SK-N-SH treated with all-trans-retinoic acid at 6 μM for 48 hours (cell line): ENCODE data around the gene UST.

Experiments used
- ATAC-seq: fragments of 200-7000 bp; cut with Tn5 transposase; 3 replicates; pipeline ENCODE4 v1.9.1; 2020; ENCODE audit warnings: mild to moderate bottlenecking, moderate library complexity
- BACH2 ChIP-seq: fragments of 250-450 bp; sonication (Bioruptor Pico); IDR thresholded peaks from 2 replicates; pipeline ENCODE4 v1.9.0; 2021; ENCODE audit warnings: mild to moderate bottlenecking, borderline replicate concordance
- CSDC2 ChIP-seq: fragments of 250-450 bp; sonication (Bioruptor Pico); IDR thresholded peaks from 2 replicates; pipeline ENCODE4 v1.5.0; 2020; ENCODE audit warnings: mild to moderate bottlenecking, moderate library complexity
- CSRNP3 ChIP-seq: fragments of 250-450 bp; sonication (Bioruptor Pico); IDR thresholded peaks from 2 replicates; pipeline ENCODE4 v1.5.1; 2021; ENCODE audit warnings: mild to moderate bottlenecking, moderate library complexity
- ESRRG ChIP-seq: fragments of 250-450 bp; sonication (Bioruptor Pico); IDR thresholded peaks from 2 replicates; pipeline ENCODE4 v1.6.1; 2021; ENCODE audit warnings: mild to moderate bottlenecking
- GLIS3 ChIP-seq: fragments of 250-450 bp; sonication (Bioruptor Pico); IDR thresholded peaks from 2 replicates; pipeline ENCODE4 v1.5.0; 2020; ENCODE audit warnings: mild to moderate bottlenecking, moderate library complexity
- ISL1 ChIP-seq: fragments of 250-450 bp; sonication (Bioruptor Pico); IDR thresholded peaks from 2 replicates; pipeline ENCODE4 v2.1.2; 2022; ENCODE audit warnings: mild to moderate bottlenecking, moderate library complexity
- OSR1 ChIP-seq: fragments of 250-450 bp; sonication (Bioruptor Pico); IDR thresholded peaks from 2 replicates; pipeline ENCODE4 v1.8.0; 2022; ENCODE audit warnings: moderate library complexity, mild to moderate bottlenecking, inconsistent platforms
- PATZ1 ChIP-seq: fragments of 250-450 bp; sonication (Bioruptor Pico); IDR thresholded peaks from 2 replicates; pipeline ENCODE4 v1.8.0; 2020; ENCODE audit warnings: mild to moderate bottlenecking, moderate library complexity, borderline replicate concordance
- PPARA ChIP-seq: fragments of 250-450 bp; sonication (Bioruptor Pico); IDR thresholded peaks from 2 replicates; pipeline ENCODE4 v1.5.0; 2020; ENCODE audit warnings: mild to moderate bottlenecking, borderline replicate concordance
- RARB ChIP-seq: fragments of 250-450 bp; sonication (Bioruptor Pico); IDR thresholded peaks from 2 replicates; pipeline ENCODE4 v1.8.0; 2021; ENCODE audit warnings: mild to moderate bottlenecking, moderate library complexity
- TCF4 ChIP-seq: fragments of 250-450 bp; sonication (Bioruptor Pico); IDR thresholded peaks from 2 replicates; pipeline ENCODE4 v1.8.0; 2021; ENCODE audit warnings: mild to moderate bottlenecking, moderate library complexity, borderline replicate concordance
- TOX ChIP-seq: fragments of 250-450 bp; sonication (Bioruptor Pico); IDR thresholded peaks from 2 replicates; pipeline ENCODE4 v1.8.0; 2021; ENCODE audit warnings: mild to moderate bottlenecking, moderate library complexity, borderline replicate concordance
- TSHZ2 ChIP-seq: fragments of 250-450 bp; sonication (Bioruptor Pico); IDR thresholded peaks from 2 replicates; pipeline ENCODE4 v1.5.0; 2020; ENCODE audit warnings: mild to moderate bottlenecking, moderate library complexity
- ZC3H10 ChIP-seq: fragments of 250-450 bp; sonication (Bioruptor Pico); IDR thresholded peaks from 2 replicates; pipeline ENCODE4 v1.5.1; 2021; ENCODE audit warnings: mild to moderate bottlenecking, moderate library complexity
- ZFP3 ChIP-seq: fragments of 250-450 bp; sonication (Bioruptor Pico); IDR thresholded peaks from 2 replicates; pipeline ENCODE4 v1.5.0; 2020; ENCODE audit warnings: mild to moderate bottlenecking, moderate library complexity
- ZFP30 ChIP-seq: fragments of 450-650 bp; formaldehyde crosslinking; IDR thresholded peaks from 2 replicates; pipeline ENCODE4 v1.5.0; 2022; ENCODE audit warnings: mild to moderate bottlenecking, moderate library complexity
- ZNF565 ChIP-seq: fragments of 450-650 bp; formaldehyde crosslinking; conservative IDR thresholded peaks from 2 replicates; pipeline ENCODE4 v1.5.0; 2020; ENCODE audit warnings: low read depth, mild to moderate bottlenecking, moderate library complexity
- ZNF70 ChIP-seq: fragments of 450-650 bp; formaldehyde crosslinking; IDR thresholded peaks from 2 replicates; pipeline ENCODE4 v1.5.0; 2020; ENCODE audit warnings: mild to moderate bottlenecking, moderate library complexity
- ZNF8 ChIP-seq: fragments of 450-650 bp; formaldehyde crosslinking; IDR thresholded peaks from 2 replicates; pipeline ENCODE4 v1.5.0; 2020; ENCODE audit warnings: mild to moderate bottlenecking, moderate library complexity
- TF ChIP-seq, protein P1 (sequence below): fragments of 250-450 bp; sonication (Bioruptor Pico); IDR thresholded peaks from 2 replicates; pipeline ENCODE4 v1.8.0; 2021; ENCODE audit warnings: low read depth, mild to moderate bottlenecking, moderate library complexity, borderline replicate concordance

Gene UST

GRCh38 chr6:148963738-148964137 lies 216.9 kb downstream of the UST start:
- no peak for ATAC-seq
- no peak for TF ChIP-seq CSRNP3 (CRISPR knock-in tag)
- no peak for TF ChIP-seq GLIS3
- no peak for TF ChIP-seq CSDC2 (CRISPR knock-in tag)
- TF ChIP-seq TOX (CRISPR knock-in tag): no peak
- TF ChIP-seq ZNF70: no peak
- no peak for TF ChIP-seq ISL1
- no peak for TF ChIP-seq ESRRG (CRISPR knock-in tag)
- TF ChIP-seq RARB (CRISPR knock-in tag): no peak
- TF ChIP-seq ZFP3 (CRISPR knock-in tag): no peak
- TF ChIP-seq TSHZ2 (CRISPR knock-in tag): no peak
- no peak for TF ChIP-seq ZC3H10 (CRISPR knock-in tag)
- TF ChIP-seq PPARA (CRISPR knock-in tag): no peak

DNA sequence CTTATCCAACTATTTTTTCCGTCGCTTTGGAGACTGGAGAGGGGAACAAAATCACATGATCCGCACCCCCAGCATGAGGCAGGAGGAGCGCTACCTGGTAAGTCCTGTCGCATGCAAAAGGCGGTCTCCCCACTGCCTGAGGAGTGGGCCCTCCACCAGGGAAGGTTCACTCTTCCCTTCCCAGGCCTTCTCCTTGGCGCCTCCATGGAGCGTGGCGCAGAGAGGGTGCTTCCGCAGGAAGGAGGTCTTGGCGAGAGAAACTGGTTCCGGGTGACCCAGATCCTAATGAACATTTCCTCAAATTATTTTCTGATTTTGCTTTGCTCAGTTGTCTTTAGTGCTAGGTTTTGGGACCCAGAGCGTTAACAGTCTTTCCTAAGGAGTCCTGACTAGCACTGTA lies 217.6 kb downstream of the UST start:
- ATAC-seq: no peak
- TF ChIP-seq GLIS3 (no peak), PATZ1 (CRISPR knock-in tag) (no peak), BACH2 (CRISPR knock-in tag) (no peak), TCF4 (CRISPR knock-in tag) (no peak), ZNF8 (CRISPR knock-in tag) (no peak), ZNF70 (no peak), OSR1 (no peak)

- peak; percentile 21; the same call in 1 of the 3 replicates for ATAC-seq
- TF ChIP-seq ZNF70: no peak
- TF ChIP-seq ISL1: no peak
- no peak for TF ChIP-seq TOX (CRISPR knock-in tag)
- no peak for TF ChIP-seq ZFP30 (CRISPR knock-in tag)
- no peak for TF ChIP-seq CSRNP3 (CRISPR knock-in tag)
- TF ChIP-seq PATZ1 (CRISPR knock-in tag): no peak
- TF ChIP-seq RARB (CRISPR knock-in tag): no peak
- TF ChIP-seq ESRRG (CRISPR knock-in tag): no peak
- TF ChIP-seq TCF4 (CRISPR knock-in tag): no peak
- TF ChIP-seq, protein P1, sequence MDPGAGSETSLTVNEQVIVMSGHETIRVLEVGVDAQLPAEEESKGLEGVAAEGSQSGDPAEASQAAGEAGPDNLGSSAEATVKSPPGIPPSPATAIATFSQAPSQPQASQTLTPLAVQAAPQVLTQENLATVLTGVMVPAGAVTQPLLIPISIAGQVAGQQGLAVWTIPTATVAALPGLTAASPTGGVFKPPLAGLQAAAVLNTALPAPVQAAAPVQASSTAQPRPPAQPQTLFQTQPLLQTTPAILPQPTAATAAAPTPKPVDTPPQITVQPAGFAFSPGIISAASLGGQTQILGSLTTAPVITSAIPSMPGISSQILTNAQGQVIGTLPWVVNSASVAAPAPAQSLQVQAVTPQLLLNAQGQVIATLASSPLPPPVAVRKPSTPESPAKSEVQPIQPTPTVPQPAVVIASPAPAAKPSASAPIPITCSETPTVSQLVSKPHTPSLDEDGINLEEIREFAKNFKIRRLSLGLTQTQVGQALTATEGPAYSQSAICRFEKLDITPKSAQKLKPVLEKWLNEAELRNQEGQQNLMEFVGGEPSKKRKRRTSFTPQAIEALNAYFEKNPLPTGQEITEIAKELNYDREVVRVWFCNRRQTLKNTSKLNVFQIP (CRISPR knock-in tag): no peak
- no peak for TF ChIP-seq OSR1
- no peak for TF ChIP-seq ZNF565 (CRISPR knock-in tag)
- TF ChIP-seq PPARA (CRISPR knock-in tag): no peak
- no peak for TF ChIP-seq ZFP3 (CRISPR knock-in tag)
- TF ChIP-seq, all 23 proteins: peak for 0
Measured at GRCh38 chr6:148965287-148965686, 218.5 kb downstream of the UST start.
